Measurements from ENCODE around the gene PACS2.

DNA sequence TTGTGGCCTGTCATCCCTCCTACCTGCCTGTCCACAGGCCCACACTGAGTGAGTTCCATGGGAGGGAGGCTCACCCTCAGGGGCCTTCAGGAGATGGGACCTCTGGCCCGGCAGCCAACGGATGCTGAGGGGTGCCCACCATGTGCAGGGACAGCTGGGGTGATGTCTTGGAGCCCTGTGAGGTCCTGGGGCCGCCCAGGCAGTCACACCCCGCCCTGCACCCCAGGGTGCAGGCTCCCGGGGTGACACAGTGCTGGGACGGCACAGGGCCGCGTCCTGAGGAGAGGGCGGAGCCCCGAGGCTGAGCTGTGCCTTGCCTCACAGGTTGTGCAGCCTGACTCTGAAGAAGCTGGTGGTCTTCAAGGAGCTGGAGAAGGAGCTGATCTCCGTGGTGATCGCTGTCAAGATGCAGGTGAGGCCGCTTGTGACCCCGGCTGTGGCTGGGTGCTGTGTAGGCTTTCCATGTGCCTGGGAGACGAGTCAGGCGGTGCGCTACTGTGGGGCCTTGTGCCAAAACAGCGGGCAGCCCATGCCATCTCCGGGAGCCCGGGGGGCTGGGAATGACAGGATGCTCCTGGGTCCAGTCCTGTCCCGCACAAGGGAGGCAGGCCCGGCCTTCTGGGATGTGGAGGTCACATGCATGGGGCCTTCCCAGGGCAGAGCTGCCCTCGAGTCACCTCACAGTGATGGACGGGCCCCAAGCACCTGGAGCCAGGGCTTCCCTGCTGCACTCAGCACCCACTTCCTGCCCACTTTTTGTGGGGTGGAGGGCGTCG is 33.8 kb downstream of the PACS2 start:
- TF ChIP-seq, protein P1, sequence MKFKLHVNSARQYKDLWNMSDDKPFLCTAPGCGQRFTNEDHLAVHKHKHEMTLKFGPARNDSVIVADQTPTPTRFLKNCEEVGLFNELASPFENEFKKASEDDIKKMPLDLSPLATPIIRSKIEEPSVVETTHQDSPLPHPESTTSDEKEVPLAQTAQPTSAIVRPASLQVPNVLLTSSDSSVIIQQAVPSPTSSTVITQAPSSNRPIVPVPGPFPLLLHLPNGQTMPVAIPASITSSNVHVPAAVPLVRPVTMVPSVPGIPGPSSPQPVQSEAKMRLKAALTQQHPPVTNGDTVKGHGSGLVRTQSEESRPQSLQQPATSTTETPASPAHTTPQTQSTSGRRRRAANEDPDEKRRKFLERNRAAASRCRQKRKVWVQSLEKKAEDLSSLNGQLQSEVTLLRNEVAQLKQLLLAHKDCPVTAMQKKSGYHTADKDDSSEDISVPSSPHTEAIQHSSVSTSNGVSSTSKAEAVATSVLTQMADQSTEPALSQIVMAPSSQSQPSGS (IDR thresholded peaks at IDR 0.05; ENCODE audit: low read length), result no peak
- TF ChIP-seq POLR2A (IDR thresholded peaks at IDR 0.05; ENCODE audit: control extremely low read depth in 1 of 2, low read depth in 2 of 2, low read length in 2 of 2), result no peak
- TF ChIP-seq, protein P2, sequence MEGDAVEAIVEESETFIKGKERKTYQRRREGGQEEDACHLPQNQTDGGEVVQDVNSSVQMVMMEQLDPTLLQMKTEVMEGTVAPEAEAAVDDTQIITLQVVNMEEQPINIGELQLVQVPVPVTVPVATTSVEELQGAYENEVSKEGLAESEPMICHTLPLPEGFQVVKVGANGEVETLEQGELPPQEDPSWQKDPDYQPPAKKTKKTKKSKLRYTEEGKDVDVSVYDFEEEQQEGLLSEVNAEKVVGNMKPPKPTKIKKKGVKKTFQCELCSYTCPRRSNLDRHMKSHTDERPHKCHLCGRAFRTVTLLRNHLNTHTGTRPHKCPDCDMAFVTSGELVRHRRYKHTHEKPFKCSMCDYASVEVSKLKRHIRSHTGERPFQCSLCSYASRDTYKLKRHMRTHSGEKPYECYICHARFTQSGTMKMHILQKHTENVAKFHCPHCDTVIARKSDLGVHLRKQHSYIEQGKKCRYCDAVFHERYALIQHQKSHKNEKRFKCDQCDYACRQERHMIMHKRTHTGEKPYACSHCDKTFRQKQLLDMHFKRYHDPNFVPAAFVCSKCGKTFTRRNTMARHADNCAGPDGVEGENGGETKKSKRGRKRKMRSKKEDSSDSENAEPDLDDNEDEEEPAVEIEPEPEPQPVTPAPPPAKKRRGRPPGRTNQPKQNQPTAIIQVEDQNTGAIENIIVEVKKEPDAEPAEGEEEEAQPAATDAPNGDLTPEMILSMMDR (IDR thresholded peaks at IDR 0.05; ENCODE audit: control extremely low read depth in 1 of 3, insufficient read depth in 1 of 3, low read depth in 1 of 3, low read length in 3 of 3), result no peak
- TF ChIP-seq TAF1 (IDR thresholded peaks at IDR 0.05; ENCODE audit: low read depth, low read length), result no peak
- TF ChIP-seq TBP (IDR thresholded peaks at IDR 0.05; ENCODE audit: low read depth, low read length), result no peak
- no peak for TF ChIP-seq YY1 (IDR thresholded peaks at IDR 0.05; ENCODE audit: low read depth, low read length)
- no peak for TF ChIP-seq TCF12 (IDR thresholded peaks at IDR 0.05; ENCODE audit: low read depth, low read length)
- no peak for TF ChIP-seq CBX8 (IDR thresholded peaks at IDR 0.05; ENCODE audit: borderline replicate concordance, low read depth, low read length)
- TF ChIP-seq CREB1 (IDR thresholded peaks at IDR 0.05), result no peak
- no peak for TF ChIP-seq EZH2 (IDR thresholded peaks at IDR 0.05; ENCODE audit: low read depth, low read length, severe bottlenecking)
- TF ChIP-seq, protein P3, sequence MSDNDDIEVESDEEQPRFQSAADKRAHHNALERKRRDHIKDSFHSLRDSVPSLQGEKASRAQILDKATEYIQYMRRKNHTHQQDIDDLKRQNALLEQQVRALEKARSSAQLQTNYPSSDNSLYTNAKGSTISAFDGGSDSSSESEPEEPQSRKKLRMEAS (IDR thresholded peaks at IDR 0.05), result no peak
- TF ChIP-seq RFX5 (IDR thresholded peaks at IDR 0.05; ENCODE audit: borderline replicate concordance, low read depth, low read length), result no peak
- TF ChIP-seq RAD21 (IDR thresholded peaks at IDR 0.05 in 1 of 2, conservative IDR thresholded peaks at IDR 0.05 in 1 of 2; ENCODE audit: low read depth in 2 of 2, low read length in 2 of 2), result no peak

Measured in H1 (cell line).